Measurements from ENCODE around the gene C16orf78. TPM values are rescaled to one million over a fixed set of nuclear protein-coding genes. Genes with fewer than 3 reads are reported as not detected.

The C16orf78 gene
- total and polyA plus RNA-seq, 10 donors, result not detected

- no peaks in the 10 kb centered on the region for H3K27me3 ChIP-seq (replicated peaks in 1 of 7)
- TF ChIP-seq POLR2A (IDR thresholded peaks at IDR 0.05), result no peak
- TF ChIP-seq CTCF (IDR thresholded peaks at IDR 0.05 in 8 of 11, conservative IDR thresholded peaks at IDR 0.05 in 3 of 11), result no peak
- TF ChIP-seq POLR2AphosphoS5 (IDR thresholded peaks at IDR 0.05), result no peak
- H3K4me1 ChIP-seq, result peaks cover 0 to 10% (median 7%) of the 10 kb centered on the region in 6 donors
- H3K9me3 ChIP-seq, result no peaks in the 10 kb centered on the region
- intact Hi-C loops (cut with DNase I; ENCODE audit: low total_unique reads), result no loop called here
- H3K4me3 ChIP-seq, result no peak overlapping the region
- H3K27ac ChIP-seq, result no peak overlapping the region
- WGBS, 5 donors, result 79 to 91% (median 85%) methylated on average over 9 to 11 of the region's 11 CpGs
- DNase-seq, result no peak
- no peaks in the 10 kb centered on the region for H3K36me3 ChIP-seq
These were observed 37.7 kb downstream of the C16orf78 start for GRCh38 chr16:49411121-49411970.

DNA sequence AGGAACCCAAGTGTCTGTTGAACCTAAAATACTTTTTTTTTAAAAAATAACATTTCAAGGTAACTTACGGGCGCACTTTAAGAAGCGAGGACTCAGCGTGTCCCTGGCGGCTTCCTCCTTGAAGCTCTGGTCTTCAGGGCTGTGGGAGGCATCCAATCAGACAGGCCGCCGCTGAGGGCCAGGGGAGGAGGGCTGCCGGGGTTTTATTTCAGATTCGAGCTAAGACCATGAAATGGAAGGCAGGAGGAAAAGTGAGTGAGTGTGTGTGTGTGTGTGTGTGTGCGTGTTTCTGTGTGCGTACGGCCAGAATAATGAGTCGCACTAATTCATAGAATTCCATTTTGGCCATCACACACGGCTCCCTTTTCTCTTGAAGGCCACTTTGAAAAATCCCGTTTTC is 41.1 kb downstream of the C16orf78 start:
- 79 to 92% (median 85%) methylated on average over 15 of the region's 15 CpGs for WGBS, 5 donors
- Histone ChIP-seq H3K27ac (no peak overlapping the region), H3K36me3 (no peaks in the 10 kb centered on the region), H3K4me1 (no peaks in the 10 kb centered on the region), H3K9me3 (no peaks in the 10 kb centered on the region), H3K27me3 (replicated peaks in 1 of 7) (no peaks in the 10 kb centered on the region), H3K4me3 (no peak overlapping the region)
- no peak for DNase-seq
- TF ChIP-seq POLR2AphosphoS5 (IDR thresholded peaks at IDR 0.05) (no peak), POLR2A (IDR thresholded peaks at IDR 0.05) (no peak), CTCF (IDR thresholded peaks at IDR 0.05 in 8 of 11, conservative IDR thresholded peaks at IDR 0.05 in 3 of 11) (no peak)
- intact Hi-C loops (cut with DNase I; ENCODE audit: low total_unique reads), result no loop called here

GRCh38 chr16:49415083-49415482 is 41.5 kb downstream of the C16orf78 start:
- no peaks in the 10 kb centered on the region for H3K4me1 ChIP-seq
- H3K36me3 ChIP-seq, result no peaks in the 10 kb centered on the region
- no peak overlapping the region for H3K4me3 ChIP-seq
- TF ChIP-seq POLR2A (IDR thresholded peaks at IDR 0.05) (no peak), POLR2AphosphoS5 (IDR thresholded peaks at IDR 0.05) (no peak), CTCF (IDR thresholded peaks at IDR 0.05 in 8 of 11, conservative IDR thresholded peaks at IDR 0.05 in 3 of 11) (no peak)
- H3K9me3 ChIP-seq, result no peaks in the 10 kb centered on the region
- WGBS, 5 donors, result 89 to 94% (median 91%) methylated on average over 10 of the region's 10 CpGs
- intact Hi-C loops (cut with DNase I; ENCODE audit: low total_unique reads), result no loop called here
- no peaks in the 10 kb centered on the region for H3K27me3 ChIP-seq (replicated peaks in 1 of 7)
- H3K27ac ChIP-seq, result no peak overlapping the region
- DNase-seq, result no peak

DNA sequence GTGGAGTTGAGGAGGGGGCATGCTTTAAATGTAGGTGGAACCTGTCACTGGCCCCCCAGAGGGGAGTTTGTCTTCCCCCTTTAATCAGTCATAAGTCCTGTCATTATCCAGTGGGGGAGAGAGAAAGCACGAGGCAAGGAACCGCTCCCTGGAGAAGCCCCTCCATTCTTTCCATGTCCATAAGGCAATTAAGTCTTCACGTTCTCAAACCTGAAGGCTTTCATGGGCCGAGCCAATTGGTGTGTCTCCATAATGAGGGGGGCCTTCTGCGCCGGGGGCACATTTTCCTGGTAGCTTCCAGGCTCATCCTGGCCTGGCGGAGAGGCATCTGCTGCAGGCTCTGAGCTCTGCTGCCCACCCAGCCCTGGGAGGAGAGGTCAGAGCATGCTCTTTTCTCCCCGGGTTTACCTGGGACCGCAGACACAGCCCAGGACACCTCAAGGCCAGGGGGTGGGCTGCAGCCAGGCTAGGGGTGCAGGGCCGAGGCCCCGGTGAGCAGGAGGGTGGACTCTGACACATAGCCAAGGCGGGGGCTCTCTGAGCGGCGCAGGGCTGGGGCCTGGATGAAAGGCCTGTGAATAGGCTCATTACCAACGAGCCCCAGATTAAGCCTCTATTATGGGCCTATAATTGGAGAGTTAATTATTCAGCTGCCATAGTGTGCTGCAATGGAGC is 42.5 kb downstream of the C16orf78 start:
- Histone ChIP-seq H3K4me3 (no peak overlapping the region), H3K27me3 (replicated peaks in 1 of 7) (no peaks in the 10 kb centered on the region), H3K9me3 (no peaks in the 10 kb centered on the region), H3K4me1 (no peaks in the 10 kb centered on the region), H3K36me3 (no peaks in the 10 kb centered on the region), H3K27ac (no peak overlapping the region)
- DNase-seq, result peak; percentile 25
- WGBS, 5 donors, result 90 to 96% (median 92%) methylated on average over 11 to 15 of the region's 15 CpGs
- no peak for TF ChIP-seq CTCF (IDR thresholded peaks at IDR 0.05 in 8 of 11, conservative IDR thresholded peaks at IDR 0.05 in 3 of 11)
- intact Hi-C loops (cut with DNase I; ENCODE audit: low total_unique reads), result no loop called here

Measured in spleen (tissue), 11 donors.